AG09309 (cell line): ENCODE data around the gene SAFB.
A peak's percentile ranks its signal among the peaks of the same experiment; 100 is the strongest.

Experiments used
- DNase-seq: peaks from one replicate; pipeline ENCODE4 v3.0.0-alpha.2; 2010; ENCODE audit warnings: low read depth
- H3K4me3 ChIP-seq: 2 replicates; pipeline ENCODE4 v1.5.1; 2011; ENCODE audit warnings: mild to moderate bottlenecking, low read depth, low read length, moderate library complexity; ENCODE audit not compliant: control insufficient read depth
- TF ChIP-seq, protein P1 (sequence below): IDR thresholded peaks from 2 replicates; pipeline ENCODE4 v1.5.1; 2011; ENCODE audit warnings: mild to moderate bottlenecking, low read depth, low read length, inconsistent platforms; ENCODE audit not compliant: insufficient read depth, control insufficient read depth; ENCODE audit errors: missing control alignments

SAFB gene

DNA sequence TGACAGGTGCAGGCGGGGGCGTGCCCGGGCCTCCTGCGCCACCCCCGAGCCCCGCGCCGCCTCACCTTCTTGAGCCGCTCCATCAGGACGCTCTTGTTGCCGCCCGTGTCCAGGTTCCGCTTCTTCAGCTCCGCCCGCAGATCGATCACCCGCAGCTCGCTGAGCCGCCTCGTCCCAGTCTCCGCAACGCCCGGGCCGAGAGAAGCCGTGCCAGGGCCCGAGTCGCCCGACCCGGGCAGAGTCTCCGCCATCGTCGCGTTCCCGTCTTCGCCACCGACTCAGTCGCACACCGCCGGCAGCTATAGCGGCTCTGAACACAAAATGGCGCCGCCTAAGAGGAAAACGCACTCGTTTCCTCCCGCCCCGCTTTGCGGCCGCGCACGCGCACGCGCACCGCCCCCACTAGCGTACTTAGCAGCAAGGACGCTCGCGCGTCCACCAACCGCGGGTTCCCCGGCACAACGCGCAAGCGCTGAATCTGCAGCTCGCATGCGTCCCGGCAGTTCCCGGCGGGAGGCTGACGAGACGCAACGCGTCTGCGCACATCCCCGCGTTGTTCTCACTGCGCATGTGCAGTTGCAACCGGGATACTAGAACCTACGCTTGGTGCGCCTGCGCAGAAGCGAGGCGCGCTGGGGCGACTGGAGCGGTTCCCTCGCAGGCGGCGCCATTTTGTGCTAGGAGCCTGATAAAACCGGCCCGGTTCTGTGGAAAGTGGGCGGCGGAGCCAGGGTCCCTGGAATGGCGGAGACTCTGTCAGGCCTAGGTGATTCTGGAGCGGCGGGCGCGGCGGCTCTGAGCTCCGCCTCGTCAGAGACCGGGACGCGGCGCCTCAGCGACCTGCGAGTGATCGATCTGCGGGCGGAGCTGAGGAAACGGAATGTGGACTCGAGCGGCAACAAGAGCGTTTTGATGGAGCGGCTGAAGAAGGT is at the start of gene SAFB, which contains the start of gene SAFB2:
Gene SAFB, plus strand, starts transcription at position 619 of the 932 bp plus-strand sequence. Its CDS starts 123 bp downstream, at position 742.
Gene SAFB2, minus strand, starts transcription at position 312 of the 932 bp plus-strand sequence. Its CDS starts 61 bp downstream, at position 251.
- TF ChIP-seq, protein P1, sequence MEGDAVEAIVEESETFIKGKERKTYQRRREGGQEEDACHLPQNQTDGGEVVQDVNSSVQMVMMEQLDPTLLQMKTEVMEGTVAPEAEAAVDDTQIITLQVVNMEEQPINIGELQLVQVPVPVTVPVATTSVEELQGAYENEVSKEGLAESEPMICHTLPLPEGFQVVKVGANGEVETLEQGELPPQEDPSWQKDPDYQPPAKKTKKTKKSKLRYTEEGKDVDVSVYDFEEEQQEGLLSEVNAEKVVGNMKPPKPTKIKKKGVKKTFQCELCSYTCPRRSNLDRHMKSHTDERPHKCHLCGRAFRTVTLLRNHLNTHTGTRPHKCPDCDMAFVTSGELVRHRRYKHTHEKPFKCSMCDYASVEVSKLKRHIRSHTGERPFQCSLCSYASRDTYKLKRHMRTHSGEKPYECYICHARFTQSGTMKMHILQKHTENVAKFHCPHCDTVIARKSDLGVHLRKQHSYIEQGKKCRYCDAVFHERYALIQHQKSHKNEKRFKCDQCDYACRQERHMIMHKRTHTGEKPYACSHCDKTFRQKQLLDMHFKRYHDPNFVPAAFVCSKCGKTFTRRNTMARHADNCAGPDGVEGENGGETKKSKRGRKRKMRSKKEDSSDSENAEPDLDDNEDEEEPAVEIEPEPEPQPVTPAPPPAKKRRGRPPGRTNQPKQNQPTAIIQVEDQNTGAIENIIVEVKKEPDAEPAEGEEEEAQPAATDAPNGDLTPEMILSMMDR: no peak
- peak; percentile 98 for DNase-seq
- peak within 1 kb of the TSS; percentile 95 for H3K4me3 ChIP-seq

DNA sequence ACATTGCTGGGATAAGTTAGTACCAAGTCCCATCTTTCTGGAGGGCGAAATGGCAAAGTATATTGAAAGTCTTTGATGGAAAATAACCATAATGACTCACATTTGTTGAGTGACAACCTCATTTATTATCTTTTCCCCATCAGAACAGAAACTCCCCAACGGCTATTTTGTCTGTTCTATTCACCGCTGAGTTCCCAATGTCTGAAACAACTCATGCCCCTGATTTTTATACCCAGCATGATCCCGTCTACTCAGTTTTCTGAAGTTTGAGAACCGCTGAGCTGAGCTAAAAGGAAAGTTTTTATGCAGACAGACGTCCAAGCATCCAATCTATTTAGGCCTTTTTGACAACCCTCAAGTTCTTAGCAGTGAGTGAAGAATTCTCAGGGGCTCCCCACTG is 47.3 kb upstream of the SAFB start:
- TF ChIP-seq, protein P1: no peak
- DNase-seq: no peak
- no peak overlapping the region for H3K4me3 ChIP-seq

GRCh38 chr19:5578097-5578846 is 44.6 kb upstream of the SAFB start:
- DNase-seq: no peak
- peak overlapping the region; percentile 13 for H3K4me3 ChIP-seq
- TF ChIP-seq, protein P1: peak; percentile 99

GRCh38 chr19:5579286-5579685 is 43.6 kb upstream of the SAFB start:
- DNase-seq: no peak
- H3K4me3 ChIP-seq: no peak overlapping the region

DNA sequence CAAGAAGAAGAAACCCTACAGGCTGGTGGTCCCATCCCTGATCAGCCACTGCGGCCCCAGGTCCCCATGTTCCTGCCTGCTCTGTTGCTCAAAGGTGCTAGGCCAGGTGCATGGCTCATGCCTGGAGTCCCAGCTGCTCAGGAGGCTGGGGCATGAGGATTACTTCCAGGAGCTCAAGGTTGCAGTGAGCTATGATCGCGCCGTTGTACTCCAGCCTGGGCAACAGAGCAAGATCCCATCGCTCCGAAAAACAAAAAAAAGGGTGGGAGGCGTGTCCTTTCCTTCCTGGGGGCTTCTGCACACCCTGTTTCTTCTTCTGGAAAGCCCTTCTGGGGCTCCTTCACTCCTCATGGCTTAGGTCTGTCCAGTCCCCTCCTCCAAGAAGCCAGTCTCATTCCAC is 43.2 kb upstream of the SAFB start:
- TF ChIP-seq, protein P1: no peak
- no peak overlapping the region for H3K4me3 ChIP-seq
- no peak for DNase-seq

More at GRCh38 chr19:5579286-5579685, 43.6 kb upstream of the SAFB start:
- TF ChIP-seq, protein P1: no peak

GRCh38 chr19:5580161-5580571 is 42.7 kb upstream of the SAFB start:
- TF ChIP-seq, protein P1: no peak
- H3K4me3 ChIP-seq: no peak overlapping the region

More at GRCh38 chr19:5580161-5580571, 42.7 kb upstream of the SAFB start:
- no peak for DNase-seq
